ENCODE measurements around the gene GRID1.
"Not testable (repeated sequence)": the region's sequence is repeated elsewhere in the genome, so short reads cannot be mapped to it uniquely, and the experiment has no call there.

DNA sequence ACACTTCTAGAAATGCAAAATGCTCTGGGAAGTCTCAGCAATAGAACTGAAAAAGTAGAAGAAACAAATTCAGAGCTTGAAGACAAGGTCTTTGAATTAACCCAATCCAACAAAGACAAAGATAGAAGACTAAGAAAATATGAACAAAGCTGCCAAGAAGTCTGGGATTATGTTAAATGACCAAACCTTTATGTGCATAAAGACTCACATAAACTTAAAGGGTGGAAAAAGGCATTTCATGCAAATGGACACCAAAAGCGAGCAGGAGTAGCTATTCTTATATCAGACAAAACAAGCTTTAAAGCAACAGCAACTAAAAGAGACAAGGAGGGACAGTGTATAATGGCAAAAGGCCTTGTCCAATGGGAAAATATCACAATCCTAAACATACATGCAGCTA is 274.3 kb downstream of the GRID1 start:
- not testable (repeated sequence) for TF ChIP-seq POLR2A (IDR thresholded peaks at IDR 0.05; ENCODE audit: low read depth, low read length); TAF1 (IDR thresholded peaks at IDR 0.05; ENCODE audit: low read depth, low read length); POLR2AphosphoS5 (IDR thresholded peaks at IDR 0.05; ENCODE audit: low read depth, low read length); PAX5 (IDR thresholded peaks at IDR 0.05; ENCODE audit: insufficient read depth, low read length, severe bottlenecking)

Data from GM12891 (cell line).